ENCODE measurements around the gene ABI3BP.

Gene ABI3BP

DNA sequence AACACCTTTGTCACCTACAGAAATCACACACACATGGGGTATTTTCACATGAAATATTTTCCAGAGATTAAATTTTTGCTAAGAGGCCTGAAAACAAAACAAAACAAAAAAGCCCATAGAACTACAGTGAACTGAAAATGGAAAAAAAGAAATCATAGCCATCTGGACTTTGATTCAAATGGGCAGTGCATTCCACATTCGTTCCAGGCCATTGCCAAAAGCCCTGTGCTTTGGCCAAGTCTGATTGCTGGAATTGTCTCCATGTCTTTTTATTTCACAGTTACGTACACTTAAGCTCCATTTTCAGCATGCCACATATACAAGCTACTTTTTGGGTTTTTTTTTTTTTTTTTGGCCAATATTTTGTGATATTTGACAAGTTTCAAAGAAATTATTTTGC lies 236.8 kb downstream of the ABI3BP start:
- peak; percentile 73 for DNase-seq (ENCODE audit: extremely low read depth, low read depth)
- TF ChIP-seq, protein P1, sequence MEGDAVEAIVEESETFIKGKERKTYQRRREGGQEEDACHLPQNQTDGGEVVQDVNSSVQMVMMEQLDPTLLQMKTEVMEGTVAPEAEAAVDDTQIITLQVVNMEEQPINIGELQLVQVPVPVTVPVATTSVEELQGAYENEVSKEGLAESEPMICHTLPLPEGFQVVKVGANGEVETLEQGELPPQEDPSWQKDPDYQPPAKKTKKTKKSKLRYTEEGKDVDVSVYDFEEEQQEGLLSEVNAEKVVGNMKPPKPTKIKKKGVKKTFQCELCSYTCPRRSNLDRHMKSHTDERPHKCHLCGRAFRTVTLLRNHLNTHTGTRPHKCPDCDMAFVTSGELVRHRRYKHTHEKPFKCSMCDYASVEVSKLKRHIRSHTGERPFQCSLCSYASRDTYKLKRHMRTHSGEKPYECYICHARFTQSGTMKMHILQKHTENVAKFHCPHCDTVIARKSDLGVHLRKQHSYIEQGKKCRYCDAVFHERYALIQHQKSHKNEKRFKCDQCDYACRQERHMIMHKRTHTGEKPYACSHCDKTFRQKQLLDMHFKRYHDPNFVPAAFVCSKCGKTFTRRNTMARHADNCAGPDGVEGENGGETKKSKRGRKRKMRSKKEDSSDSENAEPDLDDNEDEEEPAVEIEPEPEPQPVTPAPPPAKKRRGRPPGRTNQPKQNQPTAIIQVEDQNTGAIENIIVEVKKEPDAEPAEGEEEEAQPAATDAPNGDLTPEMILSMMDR (IDR thresholded peaks at IDR 0.05; ENCODE audit: low read depth, low read length), result no peak

DNA sequence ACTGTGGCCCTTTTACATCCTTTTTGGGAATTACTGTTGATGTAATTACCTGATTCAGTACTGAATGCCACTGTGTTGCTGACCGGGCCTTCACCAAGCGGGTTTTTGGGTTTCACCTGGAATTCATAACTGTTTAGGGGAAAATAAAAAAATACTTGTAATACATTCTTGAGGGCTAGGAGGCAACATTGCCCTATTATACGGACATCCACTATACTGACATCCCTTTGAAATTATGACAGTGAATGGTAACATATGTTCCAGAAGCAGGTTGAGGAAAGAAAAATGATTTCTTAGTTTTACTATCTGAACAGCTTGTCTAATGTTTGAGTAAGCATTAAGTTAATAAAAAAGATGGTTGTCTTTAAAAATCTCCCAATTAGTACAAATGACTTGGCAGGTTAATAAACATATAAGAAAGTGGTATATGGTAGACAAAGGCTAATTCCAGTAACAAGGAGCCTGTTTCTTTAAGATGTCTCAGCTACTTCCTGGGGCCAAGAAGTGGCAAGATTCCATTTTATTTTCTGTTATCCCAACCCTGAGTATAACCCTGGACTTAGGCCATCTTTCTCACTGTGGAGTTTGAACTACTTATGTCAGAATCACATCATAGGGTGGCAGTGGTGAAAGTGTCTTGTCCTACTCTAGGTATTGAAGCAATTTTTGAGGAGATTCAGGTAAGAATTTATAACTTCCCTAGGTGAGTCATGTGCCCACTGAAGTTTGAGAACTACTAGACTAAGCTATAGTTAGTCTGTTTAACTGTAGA lies 238.5 kb downstream of the ABI3BP start:
- TF ChIP-seq, protein P1 (IDR thresholded peaks at IDR 0.05; ENCODE audit: low read depth, low read length), result no peak
- DNase-seq (ENCODE audit: extremely low read depth, low read depth), result no peak

DNA sequence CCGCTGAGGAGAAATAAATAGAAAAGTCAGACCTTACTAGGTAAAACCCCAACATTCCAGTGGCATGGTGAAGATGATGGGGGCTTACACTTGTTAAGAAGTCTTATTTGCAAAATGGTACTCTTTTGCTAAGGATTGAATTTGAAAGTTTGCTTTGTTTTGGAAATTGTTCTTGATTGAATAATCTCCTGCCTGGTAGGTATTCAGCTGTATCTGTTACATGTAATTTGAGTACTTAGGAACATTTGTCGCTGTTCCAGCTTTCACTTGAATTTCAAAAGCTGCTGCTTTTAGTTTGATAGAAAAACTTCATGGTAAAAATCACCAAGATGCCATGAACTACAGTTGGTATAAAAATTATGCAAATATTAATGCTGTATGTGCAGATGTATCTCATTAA lies 239.4 kb downstream of the ABI3BP start:
- DNase-seq (ENCODE audit: extremely low read depth, low read depth), result no peak
- TF ChIP-seq, protein P1 (IDR thresholded peaks at IDR 0.05; ENCODE audit: low read depth, low read length), result no peak

DNA sequence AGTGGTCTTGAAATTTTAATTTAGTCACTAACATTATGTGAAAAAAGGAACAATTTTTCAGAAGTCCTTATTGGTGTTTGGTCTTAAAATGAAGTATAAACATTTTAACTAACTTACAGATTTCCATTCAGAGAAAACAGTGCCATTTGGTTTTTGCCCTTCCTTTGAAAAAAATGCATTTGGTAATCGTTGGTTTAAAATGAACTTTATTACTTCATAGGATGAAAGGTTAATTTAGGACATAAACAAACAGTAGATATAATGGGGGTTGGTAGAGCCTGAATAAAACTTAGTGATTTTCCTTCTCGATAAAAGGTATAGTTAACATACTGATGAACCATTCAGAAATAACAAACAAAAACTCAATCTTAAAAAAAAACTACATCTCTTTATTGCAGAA lies 244.3 kb downstream of the ABI3BP start:
- TF ChIP-seq, protein P1 (IDR thresholded peaks at IDR 0.05; ENCODE audit: low read depth, low read length), result no peak
- DNase-seq (ENCODE audit: extremely low read depth, low read depth), result no peak

DNA sequence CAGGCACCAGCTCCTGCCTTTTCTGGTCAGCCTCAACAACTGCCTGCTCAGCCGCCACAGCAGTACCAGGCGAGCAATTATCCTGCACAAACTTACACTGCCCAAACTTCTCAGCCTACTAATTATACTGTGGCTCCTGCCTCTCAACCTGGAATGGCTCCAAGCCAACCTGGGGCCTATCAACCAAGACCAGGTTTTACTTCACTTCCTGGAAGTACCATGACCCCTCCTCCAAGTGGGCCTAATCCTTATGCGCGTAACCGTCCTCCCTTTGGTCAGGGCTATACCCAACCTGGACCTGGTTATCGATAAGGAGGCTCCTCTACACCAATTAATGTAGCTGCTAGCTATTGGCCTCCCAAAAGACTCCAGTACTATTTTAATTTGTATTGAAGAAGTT lies 245.0 kb downstream of the ABI3BP start:
- TF ChIP-seq, protein P1 (IDR thresholded peaks at IDR 0.05; ENCODE audit: low read depth, low read length), result no peak
- DNase-seq (ENCODE audit: extremely low read depth, low read depth), result no peak

DNA sequence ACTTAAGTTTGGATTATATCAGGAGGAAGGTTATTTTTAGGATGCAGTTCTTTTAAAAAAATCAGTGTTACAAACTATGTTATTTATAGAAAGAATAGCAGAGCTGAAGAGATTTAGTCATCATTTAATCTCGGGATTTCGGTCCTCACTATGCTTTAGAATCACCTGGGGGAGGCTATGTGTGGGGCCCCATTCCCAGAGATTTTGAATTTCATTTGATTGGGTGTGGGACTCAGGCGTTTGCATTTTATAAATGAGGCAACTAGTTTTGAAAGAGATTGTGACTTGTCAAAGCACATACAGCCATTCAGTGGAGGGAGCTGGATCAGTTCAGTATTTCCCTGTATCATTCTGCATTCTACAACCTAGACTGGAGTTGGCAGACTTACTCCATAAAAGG lies 247.1 kb downstream of the ABI3BP start:
- TF ChIP-seq, protein P1 (IDR thresholded peaks at IDR 0.05; ENCODE audit: low read depth, low read length), result no peak
- no peak for DNase-seq (ENCODE audit: extremely low read depth, low read depth)

DNA sequence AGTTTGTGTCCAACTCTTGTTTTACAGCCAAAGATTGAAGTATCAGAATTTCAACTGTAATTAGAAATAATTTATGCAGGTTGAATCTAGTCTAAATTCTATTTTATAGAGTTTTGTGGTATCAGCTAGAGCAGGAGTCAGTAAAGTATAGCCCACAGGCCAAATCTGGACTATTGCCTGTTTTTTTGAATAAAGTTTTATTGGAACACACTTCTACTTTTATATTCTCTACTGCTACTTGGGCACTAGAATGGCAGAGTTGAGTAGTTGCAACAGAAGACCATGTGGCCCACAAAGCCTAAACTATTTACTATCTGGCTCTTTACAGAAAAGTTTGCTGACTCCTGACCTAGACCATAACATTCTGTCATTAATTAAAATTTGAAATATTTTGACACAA lies 247.6 kb downstream of the ABI3BP start:
- DNase-seq (ENCODE audit: extremely low read depth, low read depth), result no peak
- TF ChIP-seq, protein P1 (IDR thresholded peaks at IDR 0.05; ENCODE audit: low read depth, low read length), result no peak
